Astrocyte (in vitro differentiated cells and primary cell): ENCODE measurements around the gene STYXL2. TPM values are rescaled to one million over a fixed set of nuclear protein-coding genes. Genes with fewer than 3 reads are reported as not detected.
A peak's percentile ranks its signal among the peaks of the same experiment; 100 is the strongest.

Experiments used
- DNase-seq: peaks from one replicate; pipeline ENCODE4 v3.0.0-alpha.2; 2010; ENCODE audit warnings: low read depth
- FAIRE-seq: peaks from 2 replicates; lab custom pipeline; 2011; peaks lifted over from hg19 to GRCh38; lab: Jason Lieb, UNC
- H2AFZ ChIP-seq: 2 replicates; pipeline ENCODE4 v1.6.0; 2012; ENCODE audit warnings: low read depth, low read length, inconsistent platforms
- H3K27ac ChIP-seq: 2 replicates; pipeline ENCODE4 v1.5.1; 2011; ENCODE audit warnings: low read depth, low read length, inconsistent platforms
- H3K27me3 ChIP-seq: 2 replicates; pipeline ENCODE4 v1.6.0; 2011; ENCODE audit warnings: low read length, inconsistent platforms; ENCODE audit not compliant: insufficient read depth
- H3K36me3 ChIP-seq: 2 replicates; pipeline ENCODE4 v1.5.1; 2011; ENCODE audit warnings: low read length, inconsistent platforms; ENCODE audit not compliant: insufficient read depth
- H3K4me1 ChIP-seq: 2 replicates; pipeline ENCODE4 v1.5.1; 2011; ENCODE audit warnings: low read length, inconsistent platforms; ENCODE audit not compliant: insufficient read depth
- H3K4me2 ChIP-seq: 2 replicates; pipeline ENCODE4 v1.6.0; 2012; ENCODE audit warnings: low read length, inconsistent platforms
- H3K4me3 ChIP-seq: 2 replicates; pipeline ENCODE4 v1.5.1; 2011; ENCODE audit warnings: low read depth, mild to moderate bottlenecking, low read length, inconsistent platforms; ENCODE audit not compliant: insufficient read depth
- H3K79me2 ChIP-seq: 2 replicates; pipeline ENCODE4 v1.6.0; 2012; ENCODE audit warnings: mild to moderate bottlenecking, low read length, inconsistent platforms; ENCODE audit not compliant: insufficient read depth
- H3K9ac ChIP-seq: 2 replicates; pipeline ENCODE4 v1.6.0; 2012; ENCODE audit warnings: mild to moderate bottlenecking, low read length, inconsistent platforms
- H3K9me3 ChIP-seq: 2 replicates; pipeline ENCODE4 v1.5.1; 2012; ENCODE audit warnings: low read depth, mild to moderate bottlenecking, low read length, inconsistent platforms; ENCODE audit not compliant: insufficient read depth
- H4K20me1 ChIP-seq: 2 replicates; pipeline ENCODE4 v1.6.0; 2012; ENCODE audit warnings: low read length, inconsistent platforms; ENCODE audit not compliant: insufficient read depth
- H3K27ac Mint-ChIP-seq: one replicate; pipeline ENCODE4 v1.8.0; 2021; ENCODE audit warnings: mild to moderate bottlenecking, mixed read lengths; ENCODE audit not compliant: unreplicated experiment
- H3K27me3 Mint-ChIP-seq: one replicate; pipeline ENCODE4 v1.8.0; 2021; ENCODE audit warnings: low read depth, mixed read lengths; ENCODE audit not compliant: unreplicated experiment
- H3K36me3 Mint-ChIP-seq: one replicate; pipeline ENCODE4 v1.8.0; 2021; ENCODE audit warnings: low read depth, mixed read lengths; ENCODE audit not compliant: unreplicated experiment
- H3K4me1 Mint-ChIP-seq: one replicate; pipeline ENCODE4 v1.8.0; 2021; ENCODE audit warnings: low read depth, mixed read lengths; ENCODE audit not compliant: unreplicated experiment
- H3K4me3 Mint-ChIP-seq: one replicate; pipeline ENCODE4 v1.8.0; 2021; ENCODE audit warnings: mild to moderate bottlenecking, moderate library complexity, mixed read lengths; ENCODE audit not compliant: unreplicated experiment
- H3K9me3 Mint-ChIP-seq: one replicate; pipeline ENCODE4 v1.8.0; 2021; ENCODE audit warnings: mild to moderate bottlenecking, mixed read lengths; ENCODE audit not compliant: unreplicated experiment
- CTCF ChIP-seq: IDR thresholded peaks from 2 replicates; pipeline ENCODE4 v1.5.1; 2011; ENCODE audit warnings: low read depth, mild to moderate bottlenecking, inconsistent platforms, low read length, moderate library complexity; ENCODE audit not compliant: insufficient read depth
- EZH2 ChIP-seq: IDR thresholded peaks from 2 replicates; pipeline ENCODE4 v1.6.1; 2012; ENCODE audit warnings: mild to moderate bottlenecking, low read length, inconsistent platforms; ENCODE audit not compliant: insufficient read depth
- total RNA-seq: library from RNA; stranded (reverse); gene quantifications from 2 replicates; pipeline ENCODE4 v1.2.1, GENCODE V29; 2021

STYXL2 gene
- total RNA-seq, 1 donor from 2014 or later: 0.82 TPM

- Histone ChIP-seq H3K79me2 (no peaks in the 10 kb centered on the region), H3K27ac (no peak overlapping the region), H3K36me3 (no peaks in the 10 kb centered on the region), H3K4me1 (peaks cover 10% of the 10 kb centered on the region), H3K27me3 (no peaks in the 10 kb centered on the region), H3K9me3 (peaks cover 2% of the 10 kb centered on the region), H3K9ac (no peak overlapping the region), H3K4me3 (no peak overlapping the region), H2AFZ (no peak overlapping the region), H4K20me1 (no peaks in the 10 kb centered on the region), H3K4me2 (no peak overlapping the region)
- peaks cover 3% of the 10 kb centered on the region for H3K36me3 Mint-ChIP-seq
- H3K4me3 Mint-ChIP-seq: no peak overlapping the region
- no peak for TF ChIP-seq CTCF
- TF ChIP-seq EZH2: no peak
- no peaks in the 10 kb centered on the region for H3K27me3 Mint-ChIP-seq
- peaks cover 3% of the 10 kb centered on the region for H3K9me3 Mint-ChIP-seq
- FAIRE-seq (no peak), DNase-seq (no peak)
- peak overlapping the region; percentile 93 for H3K27ac Mint-ChIP-seq
- peaks cover 35% of the 10 kb centered on the region for H3K4me1 Mint-ChIP-seq
Measured at GRCh38 chr1:167135281-167135840, 41.5 kb downstream of the STYXL2 start.

- peak; percentile 76 for DNase-seq
- no peaks in the 10 kb centered on the region for H3K36me3 ChIP-seq
- no peaks in the 10 kb centered on the region for H4K20me1 ChIP-seq
- peaks cover 2% of the 10 kb centered on the region for H3K9me3 ChIP-seq
- no peaks in the 10 kb centered on the region for H3K27me3 ChIP-seq
- TF ChIP-seq EZH2 (no peak), CTCF (no peak)
- peaks cover 3% of the 10 kb centered on the region for H3K9me3 Mint-ChIP-seq
- H3K27me3 Mint-ChIP-seq: no peaks in the 10 kb centered on the region
- peaks cover 35% of the 10 kb centered on the region for H3K4me1 Mint-ChIP-seq
- FAIRE-seq: no peak
- H3K79me2 ChIP-seq: no peaks in the 10 kb centered on the region
- peak overlapping the region; percentile 2 for H3K9ac ChIP-seq
- H3K4me2 ChIP-seq: peak overlapping the region; percentile 47
- H3K27ac ChIP-seq: peak overlapping the region; percentile 31
- H3K4me3 Mint-ChIP-seq: no peak overlapping the region
- H3K4me3 ChIP-seq: no peak overlapping the region
- peaks cover 10% of the 10 kb centered on the region for H3K4me1 ChIP-seq
- peak overlapping the region; percentile 51 for H2AFZ ChIP-seq
- H3K27ac Mint-ChIP-seq: peak overlapping the region; percentile 93
- peaks cover 3% of the 10 kb centered on the region for H3K36me3 Mint-ChIP-seq
Measured at GRCh38 chr1:167136191-167136614, 42.3 kb downstream of the STYXL2 start.

GRCh38 chr1:167136806-167137205 lies 42.9 kb downstream of the STYXL2 start:
- Histone ChIP-seq H3K9me3 (peaks cover 2% of the 10 kb centered on the region), H3K9ac (no peak overlapping the region), H3K79me2 (no peaks in the 10 kb centered on the region), H3K36me3 (no peaks in the 10 kb centered on the region), H2AFZ (peak overlapping the region; percentile 51), H3K4me3 (no peak overlapping the region), H3K4me2 (peak overlapping the region; percentile 47), H3K27ac (peak overlapping the region; percentile 31), H3K4me1 (peaks cover 10% of the 10 kb centered on the region), H3K27me3 (no peaks in the 10 kb centered on the region), H4K20me1 (no peaks in the 10 kb centered on the region)
- FAIRE-seq (no peak), DNase-seq (no peak)
- Mint-ChIP-seq H3K9me3 (peaks cover 3% of the 10 kb centered on the region), H3K4me1 (peaks cover 35% of the 10 kb centered on the region), H3K27ac (peak overlapping the region; percentile 93), H3K4me3 (no peak overlapping the region), H3K36me3 (peaks cover 2% of the 10 kb centered on the region), H3K27me3 (no peaks in the 10 kb centered on the region)
- no peak for TF ChIP-seq EZH2
- TF ChIP-seq CTCF: no peak
